ENCODE data around the gene HIPK1. TPM values are rescaled to one million over a fixed set of nuclear protein-coding genes. Genes with fewer than 3 reads are reported as not detected.
"Not testable (repeated sequence)": the region's sequence is repeated elsewhere in the genome, so short reads cannot be mapped to it uniquely, and the experiment has no call there.

HIPK1 gene
- total and polyA plus RNA-seq, 2 experiments from 2014 or later = 8.7 to 31.6 TPM

DNA sequence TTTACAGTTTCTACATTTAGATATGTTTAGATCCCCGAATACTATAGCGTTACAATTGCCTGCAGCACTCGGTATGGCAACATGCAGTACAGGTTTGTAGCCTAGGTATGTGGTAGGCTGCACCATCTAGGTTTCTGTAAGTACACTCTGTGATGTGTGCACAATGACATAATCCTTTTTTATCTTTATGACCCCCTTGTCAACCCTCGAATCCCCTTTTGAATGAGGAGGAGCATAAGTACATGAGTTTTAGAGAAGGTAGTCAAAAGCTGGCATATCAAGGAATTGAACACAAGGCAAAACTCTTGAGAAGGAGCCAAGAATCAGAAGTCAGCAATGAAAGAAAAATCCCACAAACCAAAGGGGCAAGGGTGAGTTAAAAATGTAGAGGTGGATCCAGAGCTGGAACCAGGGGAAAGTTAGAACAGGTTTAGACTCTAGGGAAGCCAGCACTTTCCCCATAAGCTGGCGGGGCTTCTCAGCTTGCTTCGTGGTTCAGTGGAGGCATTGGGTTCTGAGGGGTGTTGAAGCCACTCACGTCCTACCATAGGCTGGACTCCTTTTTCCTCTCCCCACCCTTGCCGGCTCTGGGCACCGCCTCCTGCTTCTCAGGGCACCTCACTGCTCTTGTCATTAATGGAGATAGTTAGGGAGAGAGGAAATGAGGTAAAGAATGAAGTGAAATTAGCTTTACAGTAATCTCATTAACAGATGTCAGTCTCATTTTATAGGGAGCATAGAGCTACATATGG is 81.5 kb downstream of the HIPK1 start:
- Histone ChIP-seq H3K4me1 (ENCODE audit: insufficient read depth) (peaks cover 19% of the 10 kb centered on the region), H3K36me3 (replicated peaks; ENCODE audit: insufficient read depth, low read depth) (no peaks in the 10 kb centered on the region), H3K9me3 (ENCODE audit: low read depth) (no peaks in the 10 kb centered on the region), H3K4me3 (no peak overlapping the region), H3K9me2 (replicated peaks; ENCODE audit: insufficient read depth) (no peaks in the 10 kb centered on the region), H3K4me2 (peak overlapping the region; percentile 27), H4K20me1 (ENCODE audit: insufficient read depth, poor library complexity, severe bottlenecking) (no peaks in the 10 kb centered on the region), H3K79me2 (no peaks in the 10 kb centered on the region), H2AFZ (no peak overlapping the region), H3K27me3 (no peaks in the 10 kb centered on the region), H3K27ac (no peak overlapping the region)
- no peak for TF ChIP-seq EZH2phosphoT487 (IDR thresholded peaks at IDR 0.05; ENCODE audit: low read depth, severe bottlenecking, unreplicated experiment)
- TF ChIP-seq EZH2 (IDR thresholded peaks at IDR 0.05; ENCODE audit: borderline replicate concordance) = no peak
- no peak for TF ChIP-seq CTCF (IDR thresholded peaks at IDR 0.05; ENCODE audit: poor library complexity)
- WGBS (ENCODE audit: low lambda C conversion rate, missing lambda C conversion rate) = 56% methylated on average over 9 of the region's 9 CpGs
- DNase-seq (ENCODE audit: low spot score) = no peak

DNA sequence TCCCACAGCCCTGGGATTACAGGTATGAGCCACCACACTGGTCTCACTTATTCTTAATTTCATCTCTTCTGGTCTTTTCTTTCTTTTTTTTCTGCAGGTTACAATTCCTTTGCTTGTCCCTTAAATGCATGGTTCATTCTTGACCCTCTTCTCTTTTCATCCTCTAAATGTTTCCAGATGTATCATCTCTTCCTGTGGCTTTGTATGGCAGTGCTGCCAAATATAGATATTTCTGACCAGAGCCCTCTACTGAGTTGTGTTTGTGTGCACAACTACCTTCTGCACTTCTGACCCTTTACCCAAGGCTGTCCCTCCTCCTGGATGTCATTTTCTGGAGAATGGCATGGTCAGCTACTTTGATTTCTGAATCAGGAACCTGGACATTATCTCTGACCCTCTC is 82.7 kb downstream of the HIPK1 start:
- no peaks in the 10 kb centered on the region for H3K79me2 ChIP-seq
- DNase-seq (ENCODE audit: low spot score) = no peak
- TF ChIP-seq EZH2 (IDR thresholded peaks at IDR 0.05; ENCODE audit: borderline replicate concordance) (no peak), EZH2phosphoT487 (IDR thresholded peaks at IDR 0.05; ENCODE audit: low read depth, severe bottlenecking, unreplicated experiment) (no peak), CTCF (IDR thresholded peaks at IDR 0.05; ENCODE audit: poor library complexity) (no peak)
- no peak overlapping the region for H3K4me3 ChIP-seq
- no peaks in the 10 kb centered on the region for H3K9me2 ChIP-seq (replicated peaks; ENCODE audit: insufficient read depth)
- H3K4me1 ChIP-seq (ENCODE audit: insufficient read depth) = peaks cover 19% of the 10 kb centered on the region
- no peak overlapping the region for H3K27ac ChIP-seq
- H4K20me1 ChIP-seq (ENCODE audit: insufficient read depth, poor library complexity, severe bottlenecking) = no peaks in the 10 kb centered on the region
- no peak overlapping the region for H3K4me2 ChIP-seq
- no peak overlapping the region for H2AFZ ChIP-seq
- no peaks in the 10 kb centered on the region for H3K36me3 ChIP-seq (replicated peaks; ENCODE audit: insufficient read depth, low read depth)
- H3K9me3 ChIP-seq (ENCODE audit: low read depth) = no peaks in the 10 kb centered on the region
- H3K27me3 ChIP-seq = no peaks in the 10 kb centered on the region

- H3K9me2 ChIP-seq (replicated peaks; ENCODE audit: insufficient read depth) = no peaks in the 10 kb centered on the region
- no peaks in the 10 kb centered on the region for H3K9me3 ChIP-seq (ENCODE audit: low read depth)
- no peak overlapping the region for H3K4me2 ChIP-seq
- peaks cover 14% of the 10 kb centered on the region for H3K4me1 ChIP-seq (ENCODE audit: insufficient read depth)
- no peaks in the 10 kb centered on the region for H3K36me3 ChIP-seq (replicated peaks; ENCODE audit: insufficient read depth, low read depth)
- no peaks in the 10 kb centered on the region for H3K27me3 ChIP-seq
- H4K20me1 ChIP-seq (ENCODE audit: insufficient read depth, poor library complexity, severe bottlenecking) = no peaks in the 10 kb centered on the region
- no peak for TF ChIP-seq EZH2 (IDR thresholded peaks at IDR 0.05; ENCODE audit: borderline replicate concordance)
- no peak for TF ChIP-seq EZH2phosphoT487 (IDR thresholded peaks at IDR 0.05; ENCODE audit: low read depth, severe bottlenecking, unreplicated experiment)
- TF ChIP-seq CTCF (IDR thresholded peaks at IDR 0.05; ENCODE audit: poor library complexity) = no peak
- H2AFZ ChIP-seq = no peak overlapping the region
- H3K27ac ChIP-seq = no peak overlapping the region
- no peak overlapping the region for H3K4me3 ChIP-seq
- no peak for DNase-seq (ENCODE audit: low spot score)
- 49% methylated on average over 2 of the region's 2 CpGs for WGBS (ENCODE audit: low lambda C conversion rate, missing lambda C conversion rate)
- no peaks in the 10 kb centered on the region for H3K79me2 ChIP-seq
These were observed 86.0 kb downstream of the HIPK1 start for GRCh38 chr1:114015075-114015474.

DNA sequence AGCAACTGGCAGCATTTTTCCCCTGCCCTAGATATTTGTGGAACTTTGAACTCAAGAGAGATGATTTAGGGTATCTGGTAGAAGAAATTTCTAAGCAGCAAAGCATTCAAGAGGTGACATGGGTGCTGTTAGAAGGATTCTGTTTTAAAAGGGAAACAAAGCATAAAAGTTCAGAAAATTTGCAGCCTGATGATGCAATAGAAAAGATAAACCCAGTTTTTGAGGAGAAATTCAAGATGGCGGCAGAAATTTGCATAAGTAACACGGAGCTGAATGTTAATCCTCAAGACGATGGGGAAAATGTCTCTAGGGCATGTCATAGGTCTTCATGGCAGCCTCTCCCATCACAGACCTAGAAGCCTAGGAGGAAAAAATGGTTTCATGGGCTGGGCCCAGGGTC is 90.6 kb downstream of the HIPK1 start:
- not testable (repeated sequence) for H3K4me2 ChIP-seq; H3K36me3 ChIP-seq (replicated peaks; ENCODE audit: insufficient read depth, low read depth); H3K27ac ChIP-seq; H3K9me3 ChIP-seq (ENCODE audit: low read depth); H3K27me3 ChIP-seq; H3K9me2 ChIP-seq (replicated peaks; ENCODE audit: insufficient read depth); H3K79me2 ChIP-seq; DNase-seq (ENCODE audit: low spot score); H4K20me1 ChIP-seq (ENCODE audit: insufficient read depth, poor library complexity, severe bottlenecking); H2AFZ ChIP-seq; H3K4me3 ChIP-seq
- WGBS (ENCODE audit: low lambda C conversion rate, missing lambda C conversion rate) = 97% methylated on average over 3 of the region's 3 CpGs
- peaks cover 24% of the 10 kb centered on the region for H3K4me1 ChIP-seq (ENCODE audit: insufficient read depth)

Data from hepatocyte (in vitro differentiated cells).